ENCODE measurements around the gene VENTX.

The VENTX gene

DNA sequence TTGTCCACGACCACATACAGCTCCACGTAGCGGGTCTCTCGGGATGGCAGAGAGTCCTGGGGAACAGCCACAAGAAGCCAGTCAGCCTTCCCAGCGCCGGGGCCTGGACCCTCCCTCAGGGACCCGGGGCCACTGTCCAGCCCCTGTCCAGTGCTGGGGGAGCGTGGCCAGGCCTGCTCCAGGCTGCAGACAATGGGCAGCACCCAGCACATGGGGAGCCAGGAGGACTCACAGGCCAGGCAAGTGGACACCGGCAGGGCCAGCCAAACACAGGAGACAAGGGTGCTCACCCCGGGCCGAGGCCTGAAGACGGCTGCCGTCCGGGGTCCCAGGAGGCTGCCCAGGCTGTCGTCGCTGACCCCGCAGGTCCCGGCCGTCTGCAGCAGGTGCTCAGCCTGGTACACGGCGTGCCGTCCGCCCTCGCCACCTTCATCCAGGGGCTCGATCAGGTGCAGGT lies 35.3 kb downstream of the VENTX start:
- DNase-seq (ENCODE audit: low spot score): no peak

DNA sequence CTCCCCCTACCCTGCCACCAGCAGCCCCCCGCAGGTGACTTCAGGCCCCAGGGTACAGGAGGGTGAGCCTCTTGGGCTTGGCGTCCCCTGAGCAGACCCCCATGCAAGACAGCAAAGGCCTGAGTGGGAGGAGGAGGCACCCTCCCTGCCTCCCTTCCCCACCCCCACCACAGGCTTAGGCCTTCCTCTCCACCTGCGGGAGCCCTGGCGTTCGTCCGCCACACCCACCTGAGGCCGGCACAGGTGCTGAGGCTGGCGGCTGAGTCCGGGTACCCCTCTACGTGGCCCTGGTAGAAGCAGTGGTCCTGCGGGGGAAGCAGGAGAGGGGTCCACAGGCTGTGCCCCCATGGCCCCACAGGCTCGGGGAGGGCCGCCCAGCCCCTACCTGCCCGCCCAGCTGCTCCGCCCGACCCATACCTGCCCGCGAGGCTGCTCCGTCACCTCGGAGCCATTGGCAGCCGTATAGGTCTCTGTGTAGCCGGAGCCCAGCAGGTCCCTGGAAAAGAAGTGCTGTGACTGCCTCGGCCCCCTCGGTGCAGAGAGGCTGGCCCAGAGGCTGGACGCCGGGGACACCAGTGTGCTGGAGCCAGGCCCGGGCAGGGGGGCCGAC lies 36.0 kb downstream of the VENTX start:
- no peak for DNase-seq (ENCODE audit: low spot score)

DNA sequence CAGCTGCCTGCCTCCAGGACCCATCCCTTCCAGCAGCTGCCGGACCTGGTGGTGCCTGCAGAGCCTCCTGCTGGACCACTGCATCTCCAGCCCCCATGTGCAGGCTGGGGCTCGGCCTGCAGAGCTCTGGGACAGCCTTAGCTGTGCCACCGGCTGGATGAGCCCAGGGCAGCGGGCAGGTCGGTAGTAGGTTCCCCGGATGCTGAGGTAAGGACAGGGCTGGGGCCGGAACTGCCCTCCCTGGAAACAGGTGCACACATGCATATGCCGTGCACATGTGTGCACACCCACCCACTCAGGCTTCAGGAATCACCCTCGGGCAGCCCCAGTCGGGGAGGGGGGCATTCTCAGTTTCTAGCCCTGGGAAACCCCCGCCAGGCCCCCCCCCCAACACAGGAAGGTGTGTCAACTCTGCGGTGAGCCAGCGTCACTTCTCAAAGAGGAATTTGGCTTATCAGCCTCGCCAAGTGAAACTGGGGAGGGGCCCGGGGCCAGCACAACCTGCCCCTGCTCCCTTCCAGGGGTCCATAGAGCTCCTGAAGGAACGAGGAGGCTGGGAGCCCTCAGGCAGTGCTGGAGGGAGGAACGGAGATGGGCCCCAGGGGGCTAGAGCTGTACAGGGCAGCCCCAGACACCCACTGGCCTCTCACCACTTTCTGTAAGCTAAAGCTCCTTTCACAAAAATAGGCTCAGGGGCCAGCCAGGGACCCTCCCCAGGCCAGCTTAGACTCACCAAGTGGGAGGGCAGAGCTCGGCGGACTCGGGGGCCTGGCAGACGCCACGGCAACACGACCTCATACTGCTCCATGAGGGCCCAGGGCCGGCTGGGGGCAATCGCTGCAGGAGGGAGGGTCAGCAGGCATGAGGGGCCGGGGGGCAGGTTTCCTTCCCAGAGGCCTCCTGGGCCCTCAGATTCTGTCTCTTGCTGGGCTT lies 37.4 kb downstream of the VENTX start:
- no peak for DNase-seq (ENCODE audit: low spot score)

DNA sequence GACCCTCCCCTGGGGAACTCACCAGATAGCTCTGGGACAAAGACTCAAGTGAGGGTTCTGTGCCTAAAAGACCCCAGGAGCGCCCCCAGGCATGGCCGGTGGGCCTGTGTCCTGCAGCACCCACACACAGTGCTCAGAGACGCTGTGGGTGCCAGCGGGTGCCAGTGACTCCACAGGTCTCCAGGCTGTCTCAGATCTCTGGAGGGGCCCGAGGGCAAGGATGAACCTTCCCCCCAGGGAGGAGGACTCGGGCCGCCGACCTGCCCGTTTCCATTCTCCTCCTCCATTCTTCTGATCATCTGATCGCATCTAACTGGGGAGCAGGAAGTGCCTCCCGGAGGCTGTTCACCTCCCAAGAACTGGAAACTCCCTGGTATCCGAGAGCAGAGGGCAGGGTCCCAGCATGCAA lies 38.0 kb downstream of the VENTX start:
- no peak for DNase-seq (ENCODE audit: low spot score)

DNA sequence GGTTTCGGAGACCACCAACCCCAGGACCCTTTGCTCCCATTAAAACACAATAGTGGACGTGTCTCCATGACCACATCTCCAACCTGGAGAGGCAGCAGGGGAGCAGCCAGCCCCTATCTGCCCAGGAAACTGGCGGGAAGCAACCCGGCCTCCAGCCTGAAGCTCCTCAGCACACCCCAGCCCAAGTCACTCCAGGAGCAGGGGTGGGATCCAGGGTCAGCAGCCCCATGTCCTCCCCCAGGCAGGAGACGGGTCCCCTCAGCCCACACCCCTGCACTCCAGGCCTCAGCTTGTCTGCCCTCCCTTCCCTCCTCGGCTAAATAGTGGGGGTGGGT lies 38.4 kb downstream of the VENTX start:
- no peak for DNase-seq (ENCODE audit: low spot score)

DNA sequence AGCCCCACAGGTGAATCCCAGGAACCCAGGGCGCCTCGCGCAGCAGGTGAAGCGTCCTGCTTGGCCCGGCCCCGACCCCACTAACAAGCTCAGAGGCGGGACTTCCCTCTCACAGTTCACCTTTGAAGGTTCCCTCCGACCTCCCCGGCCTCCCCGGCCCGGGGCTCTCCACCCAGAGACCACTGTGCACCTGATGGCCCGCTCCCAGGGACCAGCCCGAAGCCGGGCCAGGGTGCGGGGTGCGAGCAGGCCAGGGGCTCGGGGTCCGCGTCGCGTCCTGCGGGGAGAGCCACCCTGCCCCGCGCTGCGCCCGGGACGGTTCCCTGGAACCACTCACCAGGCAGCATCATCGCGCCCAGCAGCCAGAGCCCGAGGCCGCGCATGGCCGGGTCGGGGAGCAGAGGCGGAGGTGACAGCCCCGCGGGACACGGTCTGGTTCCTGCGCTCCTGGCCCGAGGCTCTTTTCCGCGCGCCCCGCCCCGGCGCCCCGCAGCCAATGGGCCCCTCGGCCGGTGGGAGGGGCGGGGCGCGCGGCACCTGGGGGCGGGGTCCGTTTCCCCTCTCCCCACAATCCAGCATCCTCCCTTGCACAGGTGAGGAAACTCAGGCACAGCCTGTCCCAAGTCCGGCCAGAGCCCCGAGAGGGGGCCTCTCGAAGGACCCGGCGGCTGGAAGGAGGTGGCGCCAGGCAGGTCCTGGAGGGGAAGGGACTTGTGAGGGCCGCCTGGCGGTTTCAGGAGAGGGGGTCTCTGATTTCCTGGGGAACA lies 39.0 kb downstream of the VENTX start, which contains the start of gene ADAM8:
Gene ADAM8, minus strand, starts transcription at position 434 of the 767 bp plus-strand sequence. Its CDS starts 51 bp downstream, at position 383.
- no peak for DNase-seq (ENCODE audit: low spot score)

DNA sequence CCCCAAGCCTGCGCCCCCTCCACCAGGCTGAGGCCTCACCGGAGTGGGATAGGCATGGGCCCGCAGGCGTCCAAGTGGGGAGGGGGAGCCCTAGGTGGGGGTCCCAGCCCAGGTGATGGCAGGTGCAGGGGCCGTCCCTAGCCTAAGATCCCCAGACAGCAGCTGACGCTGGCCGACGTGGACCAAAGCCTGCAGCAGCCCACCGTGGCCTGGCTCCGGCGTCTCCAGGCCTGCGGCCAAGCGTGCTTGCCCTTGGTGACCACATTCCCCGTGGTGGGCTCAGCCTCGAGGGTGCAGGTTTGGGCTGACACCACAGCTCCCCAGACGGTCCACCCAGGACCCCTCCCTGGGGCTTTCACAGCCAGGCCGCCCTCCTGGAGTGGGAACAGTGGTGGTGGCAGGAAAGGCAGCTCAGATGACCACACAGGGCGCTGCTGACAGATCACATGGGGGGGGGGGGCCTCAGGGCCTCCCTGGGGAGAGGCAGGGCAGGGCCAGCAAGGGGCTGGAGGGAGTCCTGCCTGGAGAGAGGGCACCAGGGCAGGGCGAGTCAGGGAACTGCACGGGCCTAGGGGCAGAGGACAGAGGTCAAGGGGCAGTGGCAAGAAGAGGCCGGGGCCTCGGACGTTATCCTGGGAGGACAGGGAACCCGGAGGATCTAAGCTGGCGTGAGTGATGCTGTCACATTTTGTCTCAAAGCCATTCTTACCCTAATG lies 39.8 kb downstream of the VENTX start:
- no peak for DNase-seq (ENCODE audit: low spot score)

DNA sequence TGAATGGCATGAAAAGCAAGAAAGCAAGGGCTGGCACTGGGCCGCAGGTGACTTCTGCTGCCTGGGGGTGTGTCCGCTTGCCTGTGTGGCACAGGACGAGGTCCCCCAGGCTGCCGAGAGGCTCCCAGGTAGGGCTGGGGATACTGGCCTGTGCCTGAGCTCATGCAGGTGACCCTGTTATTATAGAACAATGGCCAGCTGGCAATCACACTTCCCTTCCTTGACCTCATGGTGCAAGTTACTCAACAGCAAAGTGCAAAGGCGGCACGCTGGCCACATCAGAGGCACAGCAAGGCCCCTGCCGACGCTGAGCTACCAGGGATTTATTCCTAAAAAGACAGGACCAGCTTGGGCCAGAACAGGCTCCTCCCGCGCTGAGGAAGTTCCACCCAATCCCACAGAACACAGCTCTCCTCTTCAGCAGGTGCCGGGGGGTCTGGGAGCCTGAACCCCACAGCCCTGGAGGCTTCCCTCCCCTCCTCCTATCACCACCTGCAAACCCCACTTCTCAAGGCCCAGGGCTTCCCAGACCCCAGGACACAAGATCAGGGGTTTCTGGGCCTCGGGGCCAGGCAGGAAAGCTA lies 40.4 kb downstream of the VENTX start:
- no peak for DNase-seq (ENCODE audit: low spot score)

DNA sequence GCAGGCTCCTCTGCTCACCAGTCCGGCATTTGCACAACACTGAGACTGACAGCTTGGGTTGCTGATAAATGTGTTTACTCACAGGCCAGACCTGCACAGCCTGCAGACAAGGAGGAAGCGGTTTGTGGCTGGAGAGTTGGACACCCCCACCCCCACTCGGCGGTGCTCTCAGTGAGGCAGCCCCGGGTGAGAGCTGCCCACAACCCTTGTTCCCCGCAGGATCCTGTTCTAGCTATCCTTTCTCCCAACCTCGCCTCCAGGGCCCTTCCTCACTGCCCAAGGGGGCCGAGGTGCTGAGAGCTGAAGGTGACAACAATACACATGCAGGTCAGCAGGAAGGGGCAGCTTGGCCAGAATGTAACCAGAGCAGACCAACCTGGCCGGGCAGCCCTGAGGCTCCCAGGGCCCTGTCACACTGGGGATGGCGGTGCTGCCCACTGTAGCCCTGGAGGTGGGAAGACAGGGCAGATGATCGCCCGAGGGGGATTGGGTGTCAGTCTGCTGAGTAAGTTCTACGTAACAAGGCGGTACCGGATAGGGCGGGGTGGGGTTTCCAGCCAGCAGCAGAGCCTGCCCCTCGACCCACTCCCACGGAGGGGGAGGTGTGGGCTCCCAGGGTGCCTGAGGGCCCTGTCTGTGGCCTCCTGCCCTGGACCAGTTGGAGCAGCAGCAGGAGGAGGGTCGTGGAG lies 41.1 kb downstream of the VENTX start:
- no peak for DNase-seq (ENCODE audit: low spot score)

DNA sequence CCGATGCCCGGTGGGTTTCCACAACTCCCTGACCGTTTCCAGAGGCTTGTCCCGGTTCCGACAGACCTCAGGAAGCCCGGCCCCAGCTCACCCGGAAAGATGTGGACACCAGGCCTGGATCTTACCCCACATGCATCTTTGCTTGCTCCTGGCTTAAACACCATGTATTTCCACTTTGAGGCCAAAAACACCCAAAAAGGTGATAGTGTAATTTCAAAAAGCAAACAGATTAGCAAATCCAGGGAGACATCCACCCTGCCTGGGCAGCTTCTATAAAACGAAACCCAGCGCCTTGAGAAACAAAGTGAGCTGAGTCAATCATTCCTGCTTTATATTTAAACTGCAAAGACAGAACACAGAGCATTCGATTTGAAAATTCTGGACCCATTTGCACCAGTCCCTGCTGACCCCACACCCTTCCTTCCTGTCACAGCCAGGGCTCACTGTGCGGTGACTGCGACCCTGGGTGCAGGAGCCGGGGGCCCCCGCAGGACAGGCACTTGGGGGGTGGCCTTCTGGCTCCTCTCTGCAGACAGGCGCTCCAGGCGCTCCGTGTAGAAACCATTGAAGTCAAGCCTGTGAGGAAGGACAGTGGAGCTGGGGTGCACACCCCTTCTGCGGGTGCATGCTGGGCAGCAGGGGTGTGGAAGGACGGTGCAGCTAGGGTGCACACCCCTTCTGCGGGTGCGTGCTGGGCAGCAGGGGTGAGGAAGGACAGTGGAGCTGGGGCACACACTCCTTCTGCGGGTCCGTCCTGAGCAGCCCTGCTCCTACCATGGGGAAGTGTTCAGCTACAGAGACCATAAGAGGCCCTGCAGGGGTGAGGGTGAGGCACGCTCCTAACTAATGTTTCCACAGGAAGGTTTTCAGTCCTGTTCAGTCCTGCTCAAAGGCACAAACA lies 41.9 kb downstream of the VENTX start:
- DNase-seq (ENCODE audit: low spot score): no peak

DNA sequence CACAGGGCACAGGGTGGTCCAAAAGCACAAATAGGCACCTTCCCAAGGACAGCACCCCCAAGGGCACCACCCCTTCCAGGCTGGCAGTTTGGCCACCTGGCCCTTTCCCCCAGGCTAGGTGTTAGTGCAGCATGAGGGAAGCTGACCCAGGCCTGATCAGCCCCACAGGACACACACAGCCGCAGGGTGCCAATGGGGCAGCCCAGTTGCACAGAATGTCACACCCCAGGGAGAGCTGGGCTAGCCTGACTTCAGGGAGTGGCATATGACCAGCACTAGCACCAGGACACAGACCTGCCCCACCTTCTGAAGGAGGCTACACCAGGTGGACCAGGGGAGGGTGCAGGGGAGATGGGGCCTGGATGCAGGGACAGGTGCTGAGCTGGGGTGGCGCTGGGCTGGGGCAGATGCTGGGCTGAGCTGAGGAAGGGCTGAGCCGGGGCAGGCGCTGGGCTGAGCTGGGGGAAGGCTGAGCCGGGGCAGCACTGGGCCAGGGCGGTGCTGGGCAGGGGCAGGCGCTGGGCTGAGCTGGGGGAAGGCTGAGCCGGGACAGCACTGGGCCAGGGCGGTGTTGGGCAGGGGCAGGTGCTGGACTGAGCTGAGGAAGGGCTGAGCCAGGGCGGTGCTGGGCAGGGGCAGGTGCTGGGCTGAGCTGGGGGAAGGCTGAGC lies 42.9 kb downstream of the VENTX start:
- no peak for DNase-seq (ENCODE audit: low spot score)

DNA sequence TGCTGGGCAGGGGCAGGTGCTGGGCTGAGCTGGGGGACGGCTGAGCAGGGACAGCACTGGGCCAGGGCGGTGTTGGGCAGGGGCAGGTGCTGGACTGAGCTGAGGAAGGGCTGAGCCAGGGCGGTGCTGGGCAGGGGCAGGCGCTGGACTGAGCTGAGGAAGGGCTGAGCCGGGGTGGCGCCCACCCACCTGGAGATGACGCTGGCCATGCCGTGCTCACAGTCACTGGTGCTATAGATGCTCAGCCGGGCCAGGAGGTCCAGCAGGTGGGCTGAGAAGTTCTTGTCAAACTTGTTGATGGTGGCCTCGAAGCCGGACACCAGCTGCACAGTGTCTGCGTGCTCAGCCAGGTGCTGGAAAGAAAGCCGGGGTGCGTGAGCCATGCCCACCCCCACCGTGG lies 43.4 kb downstream of the VENTX start:
- no peak for DNase-seq (ENCODE audit: low spot score)

DNA sequence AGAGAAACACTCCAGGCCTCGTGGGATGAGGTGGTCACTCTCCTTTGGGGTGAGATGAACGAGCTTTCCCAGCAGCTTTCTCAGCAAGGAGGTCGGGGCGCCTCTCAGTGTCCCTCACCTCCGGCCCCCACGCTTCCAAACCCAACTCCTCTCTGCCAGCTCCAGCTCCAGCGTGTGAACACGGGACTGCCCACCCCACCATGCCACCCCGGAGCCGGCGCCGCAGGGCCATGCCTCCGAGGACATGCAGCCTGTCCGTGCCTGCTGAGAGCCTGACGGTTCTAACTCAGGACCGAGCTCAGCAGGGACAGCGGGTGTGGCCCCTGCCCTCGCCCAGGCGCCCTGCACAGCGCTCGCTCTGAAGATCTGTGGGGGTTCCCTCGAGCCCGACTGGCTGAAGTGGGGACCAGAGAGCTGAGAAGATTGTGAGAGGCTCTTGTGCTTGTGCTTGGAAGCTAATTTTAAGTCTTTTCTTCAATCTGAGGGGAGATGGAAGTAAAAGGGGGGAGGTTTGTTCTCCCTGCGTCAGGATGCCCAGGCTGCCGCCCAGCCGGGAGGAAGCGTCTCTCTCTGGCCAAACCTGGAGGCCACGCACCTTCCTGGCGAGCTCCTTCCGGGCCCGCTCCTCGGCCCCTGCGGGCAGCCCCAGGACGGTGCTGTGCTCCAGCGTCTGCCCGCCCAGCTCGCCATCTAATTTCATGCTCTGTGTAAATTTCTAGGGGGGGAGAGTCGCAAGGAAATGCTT lies 44.1 kb downstream of the VENTX start:
- no peak for DNase-seq (ENCODE audit: low spot score)

DNA sequence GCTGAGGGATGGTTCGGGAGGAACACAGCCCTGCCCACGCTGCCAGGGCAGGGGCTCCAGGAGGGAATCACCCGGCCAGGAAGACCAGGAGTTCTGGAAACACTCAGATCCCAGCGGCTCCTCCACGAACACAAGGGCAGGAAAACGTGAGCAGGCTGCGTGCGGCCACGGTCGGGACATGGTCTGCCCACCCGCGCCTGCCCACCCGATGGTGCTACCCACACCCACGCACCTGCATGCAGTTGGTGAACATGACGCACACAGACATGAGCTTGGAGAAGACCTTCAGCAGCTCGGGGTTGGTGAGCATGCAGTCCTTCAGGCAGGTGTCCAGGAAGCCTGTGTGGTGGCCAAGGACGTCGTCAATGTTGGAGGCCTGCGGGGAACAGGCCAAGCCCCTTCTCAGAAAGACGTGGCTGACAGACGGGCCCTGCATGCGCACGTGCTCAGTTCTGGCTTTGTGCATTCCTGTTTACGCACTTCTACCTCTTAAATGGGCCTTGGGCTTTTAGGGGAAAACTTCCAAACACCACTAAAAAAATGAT lies 45.3 kb downstream of the VENTX start:
- no peak for DNase-seq (ENCODE audit: low spot score)

DNA sequence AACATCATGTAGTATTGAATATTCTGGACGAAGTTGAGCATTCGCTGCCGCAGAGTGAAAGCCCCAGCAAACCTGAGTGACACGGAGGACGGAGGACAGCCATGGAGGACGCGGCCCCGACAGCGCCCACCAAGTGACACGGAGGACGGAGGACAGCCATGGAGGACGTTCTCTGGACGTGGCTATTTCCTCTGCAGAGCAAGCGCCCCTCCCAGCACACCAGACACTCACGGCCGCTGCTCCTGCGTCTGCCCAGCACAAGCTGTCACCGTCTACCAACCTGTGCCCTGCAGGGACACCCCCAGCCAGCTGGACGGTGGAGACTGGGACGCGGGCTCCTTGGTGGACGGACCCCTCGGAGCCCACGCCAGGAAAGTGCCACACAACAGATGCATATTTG lies 46.3 kb downstream of the VENTX start:
- no peak for DNase-seq (ENCODE audit: low spot score)

DNA sequence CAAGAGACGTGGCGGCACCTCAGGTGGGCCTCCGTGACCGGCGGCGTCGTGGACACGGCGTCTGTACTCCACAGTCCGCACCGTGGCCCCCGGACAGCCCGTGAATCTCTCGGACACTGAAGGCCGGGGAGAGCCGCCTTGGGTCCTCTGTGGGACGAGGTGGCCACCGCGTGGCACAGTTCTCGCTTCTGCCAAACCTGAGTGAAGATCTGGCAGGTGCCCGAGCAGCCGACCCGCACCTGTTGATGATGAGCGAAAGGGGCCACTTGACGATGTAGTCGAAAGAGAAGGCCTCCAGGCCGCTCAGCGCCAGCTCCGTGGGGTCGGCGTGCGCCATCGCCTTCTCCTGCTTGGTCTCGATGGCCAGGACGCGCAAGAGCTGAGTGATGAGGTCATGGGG lies 47.6 kb downstream of the VENTX start:
- no peak for DNase-seq (ENCODE audit: low spot score)

DNA sequence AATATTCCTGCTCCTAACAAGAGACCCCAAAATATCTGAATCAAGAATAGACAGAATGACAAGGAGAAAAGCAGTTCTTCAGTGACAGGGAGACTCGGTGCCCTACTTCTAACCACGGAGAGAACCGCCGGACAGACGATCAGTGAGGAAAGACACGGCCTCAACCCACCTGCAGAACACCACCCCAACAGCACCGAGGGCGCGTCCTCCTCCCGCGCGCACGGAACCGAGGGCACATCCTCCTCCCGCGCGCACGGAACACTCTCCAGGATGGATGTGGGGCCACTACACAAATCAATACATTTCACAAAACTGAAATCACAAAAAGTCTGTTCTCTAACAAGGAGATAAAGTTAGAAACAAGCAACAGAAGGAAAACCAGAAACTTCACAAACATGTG lies 48.7 kb downstream of the VENTX start:
- no peak for DNase-seq (ENCODE audit: low spot score)

DNA sequence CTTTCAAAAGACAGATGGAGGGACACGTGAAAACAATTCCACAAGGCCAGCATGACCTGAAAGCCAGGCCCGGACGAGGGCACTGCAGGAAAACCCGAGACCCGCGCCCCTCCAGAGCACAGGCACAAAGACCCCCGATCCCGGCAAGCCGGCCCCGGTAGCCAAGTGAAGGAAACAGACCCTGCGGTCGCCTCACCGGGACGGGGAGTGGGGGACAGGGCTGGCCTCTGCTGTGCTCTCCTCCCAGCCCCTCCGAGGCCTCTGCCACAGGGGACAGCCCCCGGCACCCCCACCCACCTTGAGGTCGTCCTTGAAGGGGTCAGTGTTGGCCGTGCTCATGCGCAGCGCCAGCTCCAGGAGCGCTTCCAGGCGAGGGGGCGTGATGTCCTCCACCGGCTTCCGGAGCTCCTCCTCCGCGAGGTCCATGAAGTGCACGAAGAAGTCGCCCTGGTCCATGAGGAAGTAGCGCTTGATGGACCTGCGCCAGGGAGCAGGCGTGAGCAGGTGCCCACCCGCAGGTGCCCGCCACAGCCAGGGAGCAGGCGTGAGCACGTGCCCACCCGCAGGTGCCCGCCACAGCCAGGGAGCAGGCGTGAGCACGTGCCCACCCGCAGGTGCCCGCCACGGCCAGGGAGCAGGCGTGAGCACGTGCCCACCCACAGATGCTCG lies 50.3 kb downstream of the VENTX start:
- DNase-seq (ENCODE audit: low spot score): no peak
